ENCODE results near the gene HOXB2. TPM values are rescaled to one million over a fixed set of nuclear protein-coding genes. Genes with fewer than 3 reads are reported as not detected.

The HOXB2 gene
- total and polyA plus RNA-seq, 9 of the 15 experiments (the other 6 are each of a cell fraction or from before 2014, with no cell fraction given) = 2.1 to 97.7 (median 21.2) TPM

GRCh38 chr17:48593126-48593829 is 48.4 kb upstream of the HOXB2 start, which contains the start of gene HOXB5 (continued):
- TF ChIP-seq POLR2G (IDR thresholded peaks at IDR 0.05; ENCODE audit: low read depth, low read length) (peak; percentile 46; the same call in 1 of the 2 replicates), ZNF224 (CRISPR knock-in tag; IDR thresholded peaks at IDR 0.05) (no peak), RBFOX2 (IDR thresholded peaks at IDR 0.05; ENCODE audit: low read depth, low read length) (0 out of 2 replicates have a peak, but pooled peaks have one; percentile 24), HNRNPL (IDR thresholded peaks at IDR 0.05; ENCODE audit: low read depth, low read length) (no peak)

- Histone ChIP-seq H3K9me1 (ENCODE audit: control insufficient read depth, insufficient read depth, low read length) (no peaks in the 10 kb centered on the region), H3K9ac (ENCODE audit: insufficient read depth in 1 of 2, low read depth in 2 of 2, low read length in 2 of 2) (no peak overlapping the region), H3K4me1 (replicated peaks in 1 of 2; ENCODE audit: control insufficient read depth in 2 of 2, insufficient read depth in 2 of 2, low read length in 2 of 2) (peaks cover 9 to 37% of the 10 kb centered on the region in 2 experiments; a peak in 3 of 5 replicates), H3K27me3 (ENCODE audit: control insufficient read depth in 2 of 2, insufficient read depth in 2 of 2, low read length in 2 of 2) (no peaks in the 10 kb centered on the region), H3K4me3 (no peak overlapping the region), H3K9me3 (replicated peaks; ENCODE audit: control insufficient read depth, insufficient read depth, low read depth, low read length) (no peaks in the 10 kb centered on the region), H3K36me3 (ENCODE audit: control insufficient read depth, insufficient read depth, low read length) (no peaks in the 10 kb centered on the region; the same call in 2 of the 3 replicates), H3K27ac (ENCODE audit: extremely low read depth, low read depth, low read length) (no peak overlapping the region), H4K20me1 (replicated peaks; ENCODE audit: control insufficient read depth, insufficient read depth, low read length) (no peaks in the 10 kb centered on the region), H3K79me2 (ENCODE audit: control insufficient read depth, insufficient read depth, low read length) (no peaks in the 10 kb centered on the region), H2AFZ (ENCODE audit: low read depth, low read length) (no peak overlapping the region), H3K4me2 (ENCODE audit: insufficient read depth, low read length) (no peak overlapping the region)
- POLR2A ChIA-PET = interaction anchor here (0.9 to 3.7 kb wide), 4 partner anchors 9 to 431 kb away, joined by 3 to 12 read pairs (median 4); no protein-coding TSS in a partner anchor
- intact Hi-C loops (cut with micrococcal nuclease) (no loop called here), in situ Hi-C loops (cut with MboI) (loop anchor here (5.0 kb wide), 1 partner anchor 255 kb away; no protein-coding TSS in a partner anchor)
- TF ChIP-seq HBP1 (CRISPR knock-in tag; IDR thresholded peaks at IDR 0.05) (no peak), PPARD (CRISPR knock-in tag; IDR thresholded peaks at IDR 0.05) (no peak), NR1H2 (CRISPR knock-in tag; IDR thresholded peaks at IDR 0.05) (no peak), ZNF699 (CRISPR knock-in tag; IDR thresholded peaks at IDR 0.05; ENCODE audit: insufficient replicate concordance) (no peak), ZC3H4 (CRISPR knock-in tag; IDR thresholded peaks at IDR 0.05; ENCODE audit: borderline replicate concordance) (no peak), CBX3 (IDR thresholded peaks at IDR 0.05; ENCODE audit: borderline replicate concordance in 1 of 2, low read length in 2 of 2) (no peak), ETS1 (conservative IDR thresholded peaks at IDR 0.05; ENCODE audit: control insufficient read depth, low read depth, low read length) (no peak), RBM15 (IDR thresholded peaks at IDR 0.05; ENCODE audit: insufficient read depth, low read length) (no peak), ZNF717 (CRISPR knock-in tag; IDR thresholded peaks at IDR 0.05) (no peak), TSC22D4 (tag; IDR thresholded peaks at IDR 0.05) (no peak), CEBPB (tag; IDR thresholded peaks at IDR 0.05) (no peak), PHF20 (IDR thresholded peaks at IDR 0.05; ENCODE audit: partially characterized antibody) (no peak), ZNF174 (CRISPR knock-in tag; IDR thresholded peaks at IDR 0.05) (no peak), HDAC8 (tag; IDR thresholded peaks at IDR 0.05) (no peak), MEF2A (IDR thresholded peaks at IDR 0.05; ENCODE audit: control insufficient read depth, low read depth, low read length) (no peak)
- 89% methylated on average over 6 of the region's 14 CpGs for WGBS (ENCODE audit: insufficient coverage, low coverage, missing lambda C conversion rate)
- FAIRE-seq = no peak
- no TSS peak for BruUV-seq (replicated peaks)
- CTCF ChIA-PET (ENCODE audit: low intra/inter-chr PET ratio) = interaction anchor here (2.8 kb wide), 1 partner anchor 257 kb away, joined by 19 read pairs; no protein-coding TSS in a partner anchor
- ATAC-seq = no peak
- DNase-seq (ENCODE audit: extremely low read depth in 1 of 4, low spot score in 3 of 4) = no peak
These were observed 47.7 kb upstream of the HOXB2 start for GRCh38 chr17:48592577-48592976.
